ENCODE data around the gene LEKR1. TPM values are rescaled to one million over a fixed set of nuclear protein-coding genes. Genes with fewer than 3 reads are reported as not detected.

Gene LEKR1
- total RNA-seq, 2 experiments from 2014 or later: 0.37 to 0.53 TPM

- no peaks in the 10 kb centered on the region for H3K27me3 Mint-ChIP-seq
- peaks cover 57% of the 10 kb centered on the region for H3K4me1 Mint-ChIP-seq
- DNase-seq (no peak), ATAC-seq (no peak)
- CTCF ChIA-PET: interaction anchor here (1.0 to 11.4 kb wide), 4 partner anchors 8 to 42 kb away, joined by 4 to 93 read pairs (median 5); no protein-coding TSS in a partner anchor
- no peak overlapping the region for H3K27ac Mint-ChIP-seq
- peaks cover 3% of the 10 kb centered on the region for H3K36me3 Mint-ChIP-seq (ENCODE audit: low read depth)
- POLR2A ChIA-PET: interaction anchor here (0.6 to 0.7 kb wide), 2 partner anchors 27 to 570 kb away, joined by 3 to 5 read pairs; no protein-coding TSS in a partner anchor
- no peaks in the 10 kb centered on the region for H3K9me3 Mint-ChIP-seq (ENCODE audit: low read depth)
- no peak overlapping the region for H3K4me3 Mint-ChIP-seq
- intact Hi-C loops (cut with DNase I, micrococcal nuclease): loop anchor here in 1 of 2 experiments (5.0 kb wide), 1 partner anchor 493 kb away; no protein-coding TSS in a partner anchor
Measured at GRCh38 chr3:157094751-157095480, 268.8 kb downstream of the LEKR1 start.

Other genes starting within 250 kb of the LEKR1 start
- 10 to 100 TPM; 18.5 to 23.5 TPM for gene TIPARP, start 151.8 kb upstream of the LEKR1 start, total RNA-seq

Data from activated CD4-positive, alpha-beta T cell treated with anti-CD3 and anti-CD28 coated beads for 36 hours (primary cell).